GM23338 (cell line): ENCODE data around the gene TVP23A. TPM values are rescaled to one million over a fixed set of nuclear protein-coding genes. Genes with fewer than 3 reads are reported as not detected.

ENCODE experiments used
- ATAC-seq: fragments of 200-7000 bp; cut with Tn5 transposase; 3 replicates; pipeline ENCODE4 v1.9.1; 2020
- DNase-seq: peaks from one replicate; pipeline ENCODE4 v3.0.0-alpha.2; 2015; ENCODE audit warnings: low spot score
- H2AFZ ChIP-seq: fragments of 200-600 bp; sonication (generic); 2 replicates; pipeline ENCODE4 v1.8.0; 2016; ENCODE audit warnings: antibody characterized with exemption, mild to moderate bottlenecking, moderate library complexity
- H3F3A ChIP-seq: fragments of 200-600 bp; sonication (generic); replicated peaks from 2 replicates; pipeline ENCODE4 v1.8.0; 2017; ENCODE audit warnings: antibody characterized with exemption, mixed run types, low read depth
- H3K27ac ChIP-seq: fragments of 200-600 bp; sonication (generic); 2 replicates; pipeline ENCODE4 v1.6.1; 2016; ENCODE audit warnings: low read depth
- H3K27me3 ChIP-seq: fragments of 200-600 bp; sonication (generic); 2 replicates; pipeline ENCODE4 v1.8.0; 2016; ENCODE audit warnings: mild to moderate bottlenecking, mixed run types, moderate library complexity; ENCODE audit not compliant: insufficient read depth
- H3K36me3 ChIP-seq: fragments of 200-600 bp; sonication (generic); 2 replicates; pipeline ENCODE4 v1.8.0; 2016; ENCODE audit warnings: mild to moderate bottlenecking; ENCODE audit not compliant: insufficient read depth
- H3K4me1 ChIP-seq: fragments of 200-600 bp; sonication (generic); 2 replicates; pipeline ENCODE4 v1.8.0; 2016; ENCODE audit warnings: mild to moderate bottlenecking, moderate library complexity; ENCODE audit not compliant: insufficient read depth
- H3K4me2 ChIP-seq: fragments of 200-600 bp; sonication (generic); 2 replicates; pipeline ENCODE4 v1.7.1; 2017; ENCODE audit warnings: mixed run types
- H3K4me3 ChIP-seq: fragments of 200-600 bp; sonication (generic); 2 replicates; pipeline ENCODE4 v1.6.1; 2016; ENCODE audit warnings: mixed run types
- H3K79me2 ChIP-seq: fragments of 200-600 bp; sonication (generic); replicated peaks from 2 replicates; pipeline ENCODE4 v1.8.0; 2017; ENCODE audit warnings: mild to moderate bottlenecking; ENCODE audit not compliant: insufficient read depth
- H3K9me2 ChIP-seq: fragments of 200-600 bp; sonication (generic); 2 replicates; pipeline ENCODE4 v1.8.0; 2017; ENCODE audit not compliant: insufficient read depth
- H4K20me1 ChIP-seq: fragments of 200-600 bp; sonication (generic); replicated peaks from 2 replicates; pipeline ENCODE4 v1.8.0; 2017; ENCODE audit warnings: mild to moderate bottlenecking; ENCODE audit not compliant: insufficient read depth
- H3K27ac Mint-ChIP-seq: 2 replicates; pipeline ENCODE4 v1.8.0; 2020; ENCODE audit warnings: inconsistent platforms, mild to moderate bottlenecking, moderate library complexity, mixed read lengths
- H3K27me3 Mint-ChIP-seq: 3 replicates; pipeline ENCODE4 v1.8.0; 2022; ENCODE audit warnings: low read depth, mild to moderate bottlenecking, moderate library complexity, mixed read lengths, inconsistent platforms; ENCODE audit not compliant: insufficient read depth, poor library complexity
- H3K36me3 Mint-ChIP-seq: 3 replicates; pipeline ENCODE4 v1.8.0; 2021; ENCODE audit warnings: low read depth, mild to moderate bottlenecking, inconsistent platforms, moderate library complexity, mixed read lengths
- H3K4me1 Mint-ChIP-seq: 3 replicates; pipeline ENCODE4 v1.8.0; 2020; ENCODE audit warnings: mild to moderate bottlenecking, inconsistent platforms, mixed read lengths
- H3K4me3 Mint-ChIP-seq: 3 replicates; pipeline ENCODE4 v1.8.0; 2021; ENCODE audit warnings: moderate library complexity, mild to moderate bottlenecking, inconsistent platforms, mixed read lengths
- H3K9me3 Mint-ChIP-seq: 3 replicates; pipeline ENCODE4 v1.8.0; 2020; ENCODE audit warnings: moderate library complexity, mild to moderate bottlenecking, inconsistent platforms, mixed read lengths
- CREB1 ChIP-seq: fragments of 250-450 bp; sonication (Bioruptor Pico); IDR thresholded peaks from 2 replicates; pipeline ENCODE4 v1.5.0; 2020; ENCODE audit warnings: low read depth, mild to moderate bottlenecking, moderate library complexity
- JUNB ChIP-seq: IDR thresholded peaks from one replicate; pipeline ENCODE4 v1.6.1; 2016; ENCODE audit warnings: antibody characterized with exemption; ENCODE audit not compliant: unreplicated experiment
- ZNF114 ChIP-seq: fragments of 250-450 bp; sonication (Bioruptor Pico); IDR thresholded peaks from 2 replicates; pipeline ENCODE4 v1.5.0; 2020; ENCODE audit warnings: mild to moderate bottlenecking, moderate library complexity
- ZNF331 ChIP-seq: fragments of 250-450 bp; sonication (Bioruptor Pico); IDR thresholded peaks from 2 replicates; pipeline ENCODE4 v1.5.0; 2020; ENCODE audit warnings: low read depth, mild to moderate bottlenecking, moderate library complexity
- polyA plus RNA-seq: library from polyadenylated mRNA; unstranded; fragments of >200 nt; fragmentation: Nextera tagmentation; extraction: Ambion mirVana; gene quantifications from 2 replicates; pipeline ENCODE4 v1.2.1, GENCODE V29; 2016
- total RNA-seq: library from RNA; depleted of rRNA; stranded (reverse); fragments of >200 nt; shearing (Covaris generic); gene quantifications from 2 replicates; pipeline ENCODE4 v1.2.3, GENCODE V29; 2014
- TF ChIP-seq, protein P1 (sequence below), 2 experiments: fragments of 200-600 bp in 1 of 2; sonication (generic) in 1 of 2; conservative IDR thresholded peaks; 2 replicates each; pipeline versions ENCODE4 v1.5.1 to v1.6.1; 2016 to 2017; ENCODE audit warnings: antibody characterized with exemption in 2 of 2, low read depth in 2 of 2, mild to moderate bottlenecking in 2 of 2, moderate library complexity in 1 of 2
- TF ChIP-seq, protein P2 (sequence below): IDR thresholded peaks from 2 replicates; pipeline ENCODE4 v1.6.1; 2016; ENCODE audit warnings: antibody characterized with exemption
- TF ChIP-seq, protein P3 (sequence below): fragments of 250-450 bp; sonication (Bioruptor Pico); IDR thresholded peaks from 2 replicates; pipeline ENCODE4 v1.5.0; 2020; ENCODE audit warnings: mild to moderate bottlenecking, moderate library complexity
- TF ChIP-seq, protein P4 (sequence below): IDR thresholded peaks from one replicate; pipeline ENCODE4 v1.6.1; 2018; ENCODE audit warnings: antibody characterized with exemption; ENCODE audit not compliant: unreplicated experiment

Gene TVP23A
- total and polyA plus RNA-seq, 2 experiments from 2014 or later, result 2.8 to 4.5 TPM

DNA sequence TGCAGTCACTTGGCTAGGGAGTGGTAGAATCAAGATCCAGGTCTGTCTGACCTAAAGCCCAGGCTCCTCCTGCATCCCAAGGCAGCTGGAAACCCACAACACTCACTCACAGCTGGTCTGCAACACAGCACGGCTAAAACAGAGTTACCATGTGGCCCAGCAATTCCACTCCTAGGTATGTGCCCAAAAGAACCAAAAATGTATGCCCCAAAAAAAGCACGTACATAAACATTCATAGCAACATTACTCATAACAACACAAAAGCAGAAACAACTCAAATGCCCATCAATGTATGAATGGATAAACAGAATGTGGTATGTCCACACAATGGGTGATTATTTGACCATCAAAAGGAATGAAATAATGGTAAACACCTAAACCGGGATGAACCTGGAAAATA is 8.9 kb downstream of the TVP23A start:
- Mint-ChIP-seq H3K4me1 (no peaks in the 10 kb centered on the region), H3K27ac (no peak overlapping the region), H3K27me3 (peaks cover 3% of the 10 kb centered on the region), H3K4me3 (no peak overlapping the region), H3K9me3 (no peaks in the 10 kb centered on the region), H3K36me3 (no peaks in the 10 kb centered on the region; the same call in 2 of the 3 replicates)
- Histone ChIP-seq H3K4me2 (no peak overlapping the region), H2AFZ (no peak overlapping the region), H3K4me1 (no peaks in the 10 kb centered on the region), H3K4me3 (no peak overlapping the region), H3K79me2 (no peaks in the 10 kb centered on the region), H3K36me3 (no peaks in the 10 kb centered on the region), H3K9me2 (no peaks in the 10 kb centered on the region), H3K27ac (no peak overlapping the region), H4K20me1 (no peaks in the 10 kb centered on the region), H3F3A (no peaks in the 10 kb centered on the region), H3K27me3 (no peaks in the 10 kb centered on the region)
- DNase-seq, result no peak
- ATAC-seq, result no peak
- TF ChIP-seq, protein P1, sequence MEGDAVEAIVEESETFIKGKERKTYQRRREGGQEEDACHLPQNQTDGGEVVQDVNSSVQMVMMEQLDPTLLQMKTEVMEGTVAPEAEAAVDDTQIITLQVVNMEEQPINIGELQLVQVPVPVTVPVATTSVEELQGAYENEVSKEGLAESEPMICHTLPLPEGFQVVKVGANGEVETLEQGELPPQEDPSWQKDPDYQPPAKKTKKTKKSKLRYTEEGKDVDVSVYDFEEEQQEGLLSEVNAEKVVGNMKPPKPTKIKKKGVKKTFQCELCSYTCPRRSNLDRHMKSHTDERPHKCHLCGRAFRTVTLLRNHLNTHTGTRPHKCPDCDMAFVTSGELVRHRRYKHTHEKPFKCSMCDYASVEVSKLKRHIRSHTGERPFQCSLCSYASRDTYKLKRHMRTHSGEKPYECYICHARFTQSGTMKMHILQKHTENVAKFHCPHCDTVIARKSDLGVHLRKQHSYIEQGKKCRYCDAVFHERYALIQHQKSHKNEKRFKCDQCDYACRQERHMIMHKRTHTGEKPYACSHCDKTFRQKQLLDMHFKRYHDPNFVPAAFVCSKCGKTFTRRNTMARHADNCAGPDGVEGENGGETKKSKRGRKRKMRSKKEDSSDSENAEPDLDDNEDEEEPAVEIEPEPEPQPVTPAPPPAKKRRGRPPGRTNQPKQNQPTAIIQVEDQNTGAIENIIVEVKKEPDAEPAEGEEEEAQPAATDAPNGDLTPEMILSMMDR (conservative IDR thresholded peaks at IDR 0.05; ENCODE audit: low read depth in 2 of 2), result no peak
- TF ChIP-seq, protein P2, sequence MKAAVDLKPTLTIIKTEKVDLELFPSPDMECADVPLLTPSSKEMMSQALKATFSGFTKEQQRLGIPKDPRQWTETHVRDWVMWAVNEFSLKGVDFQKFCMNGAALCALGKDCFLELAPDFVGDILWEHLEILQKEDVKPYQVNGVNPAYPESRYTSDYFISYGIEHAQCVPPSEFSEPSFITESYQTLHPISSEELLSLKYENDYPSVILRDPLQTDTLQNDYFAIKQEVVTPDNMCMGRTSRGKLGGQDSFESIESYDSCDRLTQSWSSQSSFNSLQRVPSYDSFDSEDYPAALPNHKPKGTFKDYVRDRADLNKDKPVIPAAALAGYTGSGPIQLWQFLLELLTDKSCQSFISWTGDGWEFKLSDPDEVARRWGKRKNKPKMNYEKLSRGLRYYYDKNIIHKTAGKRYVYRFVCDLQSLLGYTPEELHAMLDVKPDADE, result no peak

DNA sequence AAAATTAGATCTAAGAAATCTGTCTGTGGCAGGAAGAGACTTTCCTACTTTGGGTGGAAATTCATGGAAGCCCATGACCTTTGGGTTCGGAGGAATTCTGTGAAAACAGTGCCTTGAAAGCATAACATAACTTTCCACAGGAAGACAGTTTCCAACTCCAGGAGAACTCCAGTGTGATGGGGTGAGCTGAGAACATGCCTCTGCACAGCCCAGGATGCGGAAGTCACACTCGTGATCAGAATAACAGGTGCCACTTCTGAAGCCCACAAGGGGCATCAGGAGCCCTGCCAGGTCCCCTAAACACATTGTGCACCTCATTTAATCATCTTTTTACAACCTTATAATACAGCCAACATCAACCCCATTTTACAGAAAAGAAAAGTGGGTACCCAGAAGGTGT is 9.7 kb downstream of the TVP23A start:
- no peak for DNase-seq
- Histone ChIP-seq H3K79me2 (no peaks in the 10 kb centered on the region), H4K20me1 (no peaks in the 10 kb centered on the region), H3K4me3 (no peak overlapping the region), H3K4me1 (no peaks in the 10 kb centered on the region), H3K4me2 (no peak overlapping the region), H2AFZ (no peak overlapping the region), H3K27me3 (no peaks in the 10 kb centered on the region), H3F3A (no peaks in the 10 kb centered on the region), H3K9me2 (no peaks in the 10 kb centered on the region), H3K27ac (no peak overlapping the region), H3K36me3 (no peaks in the 10 kb centered on the region)
- H3K9me3 Mint-ChIP-seq, result no peaks in the 10 kb centered on the region
- no peak for TF ChIP-seq ZNF114 (CRISPR knock-in tag)
- TF ChIP-seq ZNF331 (CRISPR knock-in tag), result no peak
- TF ChIP-seq, protein P3, sequence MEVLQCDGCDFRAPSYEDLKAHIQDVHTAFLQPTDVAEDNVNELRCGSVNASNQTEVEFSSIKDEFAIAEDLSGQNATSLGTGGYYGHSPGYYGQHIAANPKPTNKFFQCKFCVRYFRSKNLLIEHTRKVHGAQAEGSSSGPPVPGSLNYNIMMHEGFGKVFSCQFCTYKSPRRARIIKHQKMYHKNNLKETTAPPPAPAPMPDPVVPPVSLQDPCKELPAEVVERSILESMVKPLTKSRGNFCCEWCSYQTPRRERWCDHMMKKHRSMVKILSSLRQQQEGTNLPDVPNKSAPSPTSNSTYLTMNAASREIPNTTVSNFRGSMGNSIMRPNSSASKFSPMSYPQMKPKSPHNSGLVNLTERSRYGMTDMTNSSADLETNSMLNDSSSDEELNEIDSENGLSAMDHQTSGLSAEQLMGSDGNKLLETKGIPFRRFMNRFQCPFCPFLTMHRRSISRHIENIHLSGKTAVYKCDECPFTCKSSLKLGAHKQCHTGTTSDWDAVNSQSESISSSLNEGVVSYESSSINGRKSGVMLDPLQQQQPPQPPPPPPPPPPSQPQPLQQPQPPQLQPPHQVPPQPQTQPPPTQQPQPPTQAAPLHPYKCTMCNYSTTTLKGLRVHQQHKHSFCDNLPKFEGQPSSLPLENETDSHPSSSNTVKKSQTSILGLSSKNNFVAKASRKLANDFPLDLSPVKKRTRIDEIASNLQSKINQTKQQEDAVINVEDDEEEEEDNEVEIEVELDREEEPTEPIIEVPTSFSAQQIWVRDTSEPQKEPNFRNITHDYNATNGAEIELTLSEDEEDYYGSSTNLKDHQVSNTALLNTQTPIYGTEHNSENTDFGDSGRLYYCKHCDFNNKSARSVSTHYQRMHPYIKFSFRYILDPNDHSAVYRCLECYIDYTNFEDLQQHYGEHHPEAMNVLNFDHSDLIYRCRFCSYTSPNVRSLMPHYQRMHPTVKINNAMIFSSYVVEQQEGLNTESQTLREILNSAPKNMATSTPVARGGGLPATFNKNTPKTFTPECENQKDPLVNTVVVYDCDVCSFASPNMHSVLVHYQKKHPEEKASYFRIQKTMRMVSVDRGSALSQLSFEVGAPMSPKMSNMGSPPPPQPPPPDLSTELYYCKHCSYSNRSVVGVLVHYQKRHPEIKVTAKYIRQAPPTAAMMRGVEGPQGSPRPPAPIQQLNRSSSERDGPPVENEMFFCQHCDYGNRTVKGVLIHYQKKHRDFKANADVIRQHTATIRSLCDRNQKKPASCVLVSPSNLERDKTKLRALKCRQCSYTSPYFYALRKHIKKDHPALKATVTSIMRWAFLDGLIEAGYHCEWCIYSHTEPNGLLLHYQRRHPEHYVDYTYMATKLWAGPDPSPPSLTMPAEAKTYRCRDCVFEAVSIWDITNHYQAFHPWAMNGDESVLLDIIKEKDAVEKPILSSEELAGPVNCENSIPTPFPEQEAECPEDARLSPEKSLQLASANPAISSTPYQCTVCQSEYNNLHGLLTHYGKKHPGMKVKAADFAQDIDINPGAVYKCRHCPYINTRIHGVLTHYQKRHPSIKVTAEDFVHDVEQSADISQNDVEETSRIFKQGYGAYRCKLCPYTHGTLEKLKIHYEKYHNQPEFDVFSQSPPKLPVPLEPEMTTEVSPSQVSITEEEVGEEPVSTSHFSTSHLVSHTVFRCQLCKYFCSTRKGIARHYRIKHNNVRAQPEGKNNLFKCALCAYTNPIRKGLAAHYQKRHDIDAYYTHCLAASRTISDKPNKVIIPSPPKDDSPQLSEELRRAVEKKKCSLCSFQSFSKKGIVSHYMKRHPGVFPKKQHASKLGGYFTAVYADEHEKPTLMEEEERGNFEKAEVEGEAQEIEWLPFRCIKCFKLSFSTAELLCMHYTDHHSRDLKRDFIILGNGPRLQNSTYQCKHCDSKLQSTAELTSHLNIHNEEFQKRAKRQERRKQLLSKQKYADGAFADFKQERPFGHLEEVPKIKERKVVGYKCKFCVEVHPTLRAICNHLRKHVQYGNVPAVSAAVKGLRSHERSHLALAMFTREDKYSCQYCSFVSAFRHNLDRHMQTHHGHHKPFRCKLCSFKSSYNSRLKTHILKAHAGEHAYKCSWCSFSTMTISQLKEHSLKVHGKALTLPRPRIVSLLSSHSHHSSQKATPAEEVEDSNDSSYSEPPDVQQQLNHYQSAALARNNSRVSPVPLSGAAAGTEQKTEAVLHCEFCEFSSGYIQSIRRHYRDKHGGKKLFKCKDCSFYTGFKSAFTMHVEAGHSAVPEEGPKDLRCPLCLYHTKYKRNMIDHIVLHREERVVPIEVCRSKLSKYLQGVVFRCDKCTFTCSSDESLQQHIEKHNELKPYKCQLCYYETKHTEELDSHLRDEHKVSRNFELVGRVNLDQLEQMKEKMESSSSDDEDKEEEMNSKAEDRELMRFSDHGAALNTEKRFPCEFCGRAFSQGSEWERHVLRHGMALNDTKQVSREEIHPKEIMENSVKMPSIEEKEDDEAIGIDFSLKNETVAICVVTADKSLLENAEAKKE (CRISPR knock-in tag), result no peak
- no peak for TF ChIP-seq JUNB
- TF ChIP-seq, protein P2, result no peak
- TF ChIP-seq CREB1, result no peak
- TF ChIP-seq, protein P4, sequence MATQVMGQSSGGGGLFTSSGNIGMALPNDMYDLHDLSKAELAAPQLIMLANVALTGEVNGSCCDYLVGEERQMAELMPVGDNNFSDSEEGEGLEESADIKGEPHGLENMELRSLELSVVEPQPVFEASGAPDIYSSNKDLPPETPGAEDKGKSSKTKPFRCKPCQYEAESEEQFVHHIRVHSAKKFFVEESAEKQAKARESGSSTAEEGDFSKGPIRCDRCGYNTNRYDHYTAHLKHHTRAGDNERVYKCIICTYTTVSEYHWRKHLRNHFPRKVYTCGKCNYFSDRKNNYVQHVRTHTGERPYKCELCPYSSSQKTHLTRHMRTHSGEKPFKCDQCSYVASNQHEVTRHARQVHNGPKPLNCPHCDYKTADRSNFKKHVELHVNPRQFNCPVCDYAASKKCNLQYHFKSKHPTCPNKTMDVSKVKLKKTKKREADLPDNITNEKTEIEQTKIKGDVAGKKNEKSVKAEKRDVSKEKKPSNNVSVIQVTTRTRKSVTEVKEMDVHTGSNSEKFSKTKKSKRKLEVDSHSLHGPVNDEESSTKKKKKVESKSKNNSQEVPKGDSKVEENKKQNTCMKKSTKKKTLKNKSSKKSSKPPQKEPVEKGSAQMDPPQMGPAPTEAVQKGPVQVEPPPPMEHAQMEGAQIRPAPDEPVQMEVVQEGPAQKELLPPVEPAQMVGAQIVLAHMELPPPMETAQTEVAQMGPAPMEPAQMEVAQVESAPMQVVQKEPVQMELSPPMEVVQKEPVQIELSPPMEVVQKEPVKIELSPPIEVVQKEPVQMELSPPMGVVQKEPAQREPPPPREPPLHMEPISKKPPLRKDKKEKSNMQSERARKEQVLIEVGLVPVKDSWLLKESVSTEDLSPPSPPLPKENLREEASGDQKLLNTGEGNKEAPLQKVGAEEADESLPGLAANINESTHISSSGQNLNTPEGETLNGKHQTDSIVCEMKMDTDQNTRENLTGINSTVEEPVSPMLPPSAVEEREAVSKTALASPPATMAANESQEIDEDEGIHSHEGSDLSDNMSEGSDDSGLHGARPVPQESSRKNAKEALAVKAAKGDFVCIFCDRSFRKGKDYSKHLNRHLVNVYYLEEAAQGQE, result no peak
- no peak overlapping the region for H3K27ac Mint-ChIP-seq
- H3K4me1 Mint-ChIP-seq, result no peaks in the 10 kb centered on the region
- ATAC-seq, result no peak
- peaks cover 5% of the 10 kb centered on the region for H3K27me3 Mint-ChIP-seq
- H3K36me3 Mint-ChIP-seq, result no peaks in the 10 kb centered on the region; the same call in 2 of the 3 replicates
- H3K4me3 Mint-ChIP-seq, result no peak overlapping the region
